GM12872 (cell line): ENCODE data around the gene MLPH.

Source experiments
- CTCF ChIP-seq: IDR thresholded peaks from 3 replicates; pipeline ENCODE4 v1.5.1; 2011; ENCODE audit warnings: low read depth, mild to moderate bottlenecking, low read length, moderate library complexity; ENCODE audit not compliant: insufficient read depth

MLPH gene

GRCh38 chr2:237563816-237564215, 76.8 kb downstream of the MLPH start:
- TF ChIP-seq CTCF = no peak

- TF ChIP-seq CTCF = no peak
Observed at GRCh38 chr2:237564526-237565131, 77.6 kb downstream of the MLPH start.

GRCh38 chr2:237565974-237566373, 78.9 kb downstream of the MLPH start:
- TF ChIP-seq CTCF = no peak

GRCh38 chr2:237566401-237567235, 79.6 kb downstream of the MLPH start, which contains the start of gene PRLH:
Gene PRLH (plus strand): TSS chr2:237566574. CDS start chr2:237566574, 0 bp downstream.
- TF ChIP-seq CTCF = no peak

GRCh38 chr2:237567276-237568029, 80.4 kb downstream of the MLPH start:
- TF ChIP-seq CTCF = no peak

- TF ChIP-seq CTCF = no peak
Observed at GRCh38 chr2:237568121-237568660, 81.1 kb downstream of the MLPH start.

GRCh38 chr2:237569041-237569440, 82.0 kb downstream of the MLPH start:
- TF ChIP-seq CTCF = no peak
